DMS53 treated with DMSO at 0.1 percent for 48 hours (cell line): ENCODE measurements around the gene OVOL3.
A peak's percentile ranks its signal among the peaks of the same experiment; 100 is the strongest.

ENCODE experiments used
- DNase-seq: peaks from one replicate; lab custom pipeline; 2025; ENCODE audit not compliant: unreplicated experiment; lab: John Stamatoyannopoulos, UW

Gene OVOL3

GRCh38 chr19:36100476-36100875, 10.5 kb upstream of the OVOL3 start:
- no peak for DNase-seq

GRCh38 chr19:36101550-36102327, 9.2 kb upstream of the OVOL3 start:
- no peak for DNase-seq

- no peak for DNase-seq
These were observed 7.8 kb upstream of the OVOL3 start for GRCh38 chr19:36103040-36103626.

GRCh38 chr19:36103842-36104552, 6.9 kb upstream of the OVOL3 start:
- DNase-seq: no peak

- no peak for DNase-seq
These were observed 4.5 kb upstream of the OVOL3 start for GRCh38 chr19:36106441-36106840.

DNA sequence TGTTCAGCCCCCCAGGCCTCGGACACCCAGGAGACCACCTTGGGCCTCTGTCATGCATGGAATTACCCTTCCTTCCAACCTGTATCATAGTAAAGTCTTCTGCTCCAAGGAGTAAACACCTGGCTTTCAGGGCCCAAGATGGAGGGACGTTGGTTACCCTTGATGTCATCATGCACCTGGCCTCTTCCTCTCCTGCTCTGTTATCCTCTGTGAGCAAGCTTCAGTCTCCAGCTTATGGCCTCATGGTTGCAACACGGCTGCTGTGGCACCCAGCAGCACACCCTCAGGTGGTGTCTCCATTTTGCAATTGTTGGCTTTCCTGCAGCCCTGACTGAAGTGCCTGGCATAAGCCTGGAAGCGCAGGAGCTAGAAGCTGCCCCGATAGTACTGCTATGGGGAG, 4.0 kb upstream of the OVOL3 start:
- DNase-seq: no peak

- DNase-seq: no peak
These were observed 2.3 kb upstream of the OVOL3 start for GRCh38 chr19:36108684-36109083.

DNA sequence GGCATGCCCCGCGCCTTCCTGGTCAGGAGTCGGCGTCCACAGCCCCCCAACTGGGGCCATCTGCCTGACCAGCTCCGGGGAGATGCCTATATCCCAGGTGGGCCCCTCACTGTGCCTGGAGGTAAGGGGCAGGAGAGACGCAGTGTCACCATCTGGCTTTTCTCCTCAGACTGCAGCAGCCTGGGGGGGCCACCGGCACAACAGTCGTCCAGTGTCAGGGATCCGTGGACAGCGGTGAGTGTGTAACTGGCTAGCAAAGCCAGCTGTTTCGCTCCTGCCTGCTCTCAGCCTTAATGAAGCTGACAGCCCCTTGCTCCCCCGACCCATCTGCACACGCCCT, 227 bp downstream of the OVOL3 start:
- DNase-seq: no peak

DNA sequence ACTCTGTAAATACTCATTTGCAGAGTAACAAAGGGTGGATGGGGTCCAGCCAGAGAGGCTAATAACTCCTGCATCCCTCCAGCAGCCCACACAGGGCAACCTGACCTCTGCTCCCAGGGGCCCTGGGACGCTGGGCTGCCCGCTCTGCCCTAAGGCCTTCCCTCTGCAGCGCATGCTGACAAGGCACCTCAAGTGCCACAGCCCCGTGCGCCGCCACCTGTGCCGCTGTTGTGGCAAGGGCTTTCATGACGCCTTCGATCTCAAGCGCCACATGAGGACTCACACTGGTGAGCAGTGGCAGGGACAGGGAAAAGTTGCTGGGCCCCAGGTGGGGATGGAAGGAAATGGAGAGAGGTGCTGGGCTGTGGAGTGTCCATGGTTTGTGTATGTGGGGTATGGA, 1.7 kb downstream of the OVOL3 start:
- DNase-seq: no peak

GRCh38 chr19:36113425-36113824, 2.5 kb downstream of the OVOL3 start:
- no peak for DNase-seq

GRCh38 chr19:36113894-36114720, 3.2 kb downstream of the OVOL3 start:
- peak; percentile 38 for DNase-seq

DNA sequence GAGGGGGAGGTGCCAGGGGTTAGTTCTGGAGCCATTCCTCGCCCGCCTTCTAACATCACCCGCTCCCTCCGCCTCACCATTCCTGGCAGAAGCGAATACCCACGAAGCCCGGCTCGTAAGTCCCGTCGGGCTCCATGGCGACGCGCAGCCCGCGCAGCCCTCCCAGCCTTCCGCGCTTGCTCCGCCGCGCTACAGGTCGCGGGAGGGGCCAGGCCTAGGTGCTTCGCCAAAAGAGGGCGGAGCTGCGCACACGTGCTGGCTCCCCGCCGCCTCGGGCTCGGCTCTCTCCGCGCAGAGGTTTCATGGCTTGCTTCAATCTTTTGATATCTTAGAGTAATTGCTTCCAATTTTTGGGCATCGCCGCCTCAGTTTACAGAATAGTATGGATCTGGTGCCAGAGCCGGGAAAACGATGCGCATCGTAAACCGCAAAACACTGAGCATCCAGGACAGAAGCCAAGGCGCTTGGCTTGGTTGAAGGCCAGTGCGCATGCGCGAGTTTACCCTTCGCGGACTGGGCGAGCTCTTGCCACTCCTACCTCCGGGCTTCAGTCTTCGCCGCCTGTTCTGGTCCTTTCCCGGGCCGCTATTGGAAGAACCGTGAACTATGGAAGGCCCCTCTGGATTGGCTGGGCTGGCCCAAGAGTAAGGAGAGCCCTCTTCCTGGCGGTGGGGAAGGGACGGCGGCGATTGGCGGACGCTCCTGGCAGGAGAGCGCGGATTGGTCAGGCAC, 3.9 kb downstream of the OVOL3 start, which contains the start of gene POLR2I:
POLR2I (minus strand) TSS at position 155 of the 732 bp plus-strand sequence; CDS start at position 136, 19 bp downstream.
- peak; percentile 100 for DNase-seq

DNA sequence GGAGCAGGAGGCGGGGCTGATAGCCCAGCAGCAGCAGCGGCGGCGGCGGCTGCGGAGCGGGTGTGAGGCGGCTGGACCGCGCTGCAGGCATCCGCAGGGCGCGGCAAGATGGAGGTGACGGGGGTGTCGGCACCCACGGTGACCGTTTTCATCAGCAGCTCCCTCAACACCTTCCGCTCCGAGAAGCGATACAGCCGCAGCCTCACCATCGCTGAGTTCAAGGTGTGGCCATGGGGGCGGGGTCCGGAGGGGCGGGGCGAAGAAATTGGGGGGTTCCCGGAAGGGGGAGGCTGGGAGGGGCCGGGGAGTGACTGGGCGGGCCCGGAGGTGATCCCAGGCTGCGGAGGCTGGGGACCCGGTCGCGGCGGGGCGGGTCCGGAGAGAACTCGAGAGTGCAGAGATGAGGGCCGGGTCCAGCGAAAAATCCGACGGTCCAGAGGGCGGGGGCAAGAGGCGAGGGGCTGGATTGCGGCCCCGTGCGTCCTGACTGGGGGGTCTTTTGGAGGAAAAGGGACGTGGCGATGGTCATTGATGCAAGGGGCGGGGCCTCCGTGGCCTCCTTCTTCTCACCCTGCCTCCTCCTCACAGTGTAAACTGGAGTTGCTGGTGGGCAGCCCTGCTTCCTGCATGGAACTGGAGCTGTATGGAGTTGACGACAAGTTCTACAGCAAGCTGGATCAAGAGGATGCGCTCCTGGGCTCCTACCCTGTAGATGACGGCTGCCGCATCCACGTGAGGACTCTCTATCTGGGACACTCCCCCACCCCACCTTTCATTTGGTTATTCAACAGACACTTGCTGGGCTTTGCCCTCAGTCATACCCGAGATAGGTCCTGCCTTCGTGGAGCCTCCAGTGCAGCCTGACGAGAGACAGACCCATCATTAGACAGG, 4.8 kb downstream of the OVOL3 start, which contains the start of gene TBCB:
TBCB (plus strand) TSS at position 16 of the 891 bp plus-strand sequence; CDS start at position 109, 93 bp downstream.
- DNase-seq: no peak

- no peak for DNase-seq
These were observed 5.3 kb downstream of the OVOL3 start for GRCh38 chr19:36116344-36116637.

DNA sequence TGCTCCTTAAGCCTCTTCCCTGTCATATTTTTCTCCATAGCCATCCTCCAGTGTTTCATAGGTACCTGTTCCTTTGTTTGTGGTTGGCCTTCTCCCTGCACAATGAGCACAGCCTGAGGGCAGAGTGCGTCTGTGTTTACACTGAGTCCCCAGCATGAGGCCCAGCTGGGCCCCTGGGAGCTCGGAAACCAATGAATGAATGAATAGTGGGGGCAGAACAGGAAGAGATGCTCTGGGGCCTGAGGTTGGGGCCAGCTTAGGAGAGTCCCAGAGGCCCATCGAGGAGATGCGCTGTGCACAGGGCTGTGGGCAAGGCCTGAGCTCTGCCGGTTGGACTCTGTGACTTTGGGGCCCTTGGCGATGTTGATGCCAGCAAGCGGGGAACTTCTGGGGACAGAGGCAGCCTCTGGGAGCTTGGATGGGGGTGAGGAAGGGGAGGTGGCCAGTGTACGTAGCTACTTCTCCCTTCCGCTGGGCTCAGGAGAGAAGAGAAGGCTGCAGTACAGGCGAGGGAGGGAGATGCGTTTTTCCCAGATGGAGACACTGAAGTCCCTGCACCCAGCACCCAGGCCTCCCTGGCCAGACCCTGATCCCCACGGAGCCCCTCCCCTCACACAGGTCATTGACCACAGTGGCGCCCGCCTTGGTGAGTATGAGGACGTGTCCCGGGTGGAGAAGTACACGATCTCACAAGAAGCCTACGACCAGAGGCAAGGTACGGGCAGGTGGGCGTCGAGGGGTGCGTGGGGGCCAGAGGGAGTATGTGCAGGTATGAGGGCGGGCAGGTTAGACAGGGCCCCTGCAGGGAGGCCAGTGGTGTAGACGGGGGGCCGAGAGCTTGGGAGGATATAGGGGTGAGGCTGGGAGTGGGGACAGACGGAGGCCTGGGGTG, 9.4 kb downstream of the OVOL3 start:
- no peak for DNase-seq

GRCh38 chr19:36120984-36121358, 10.0 kb downstream of the OVOL3 start:
- no peak for DNase-seq

- DNase-seq: no peak
These were observed 10.7 kb downstream of the OVOL3 start for GRCh38 chr19:36121486-36122124.

DNA sequence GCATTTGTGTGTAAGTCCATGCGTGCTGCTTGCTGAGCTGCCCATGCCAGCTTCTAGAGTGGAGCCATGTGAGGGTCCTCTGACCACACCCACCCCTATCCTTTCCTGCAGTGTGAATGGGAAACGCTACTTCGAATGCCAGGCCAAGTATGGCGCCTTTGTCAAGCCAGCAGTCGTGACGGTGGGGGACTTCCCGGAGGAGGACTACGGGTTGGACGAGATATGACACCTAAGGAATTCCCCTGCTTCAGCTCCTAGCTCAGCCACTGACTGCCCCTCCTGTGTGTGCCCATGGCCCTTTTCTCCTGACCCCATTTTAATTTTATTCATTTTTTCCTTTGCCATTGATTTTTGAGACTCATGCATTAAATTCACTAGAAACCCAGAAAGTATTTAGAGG, 14.6 kb downstream of the OVOL3 start:
- DNase-seq: no peak
